ENCODE results near the gene PPM1L.

DNA sequence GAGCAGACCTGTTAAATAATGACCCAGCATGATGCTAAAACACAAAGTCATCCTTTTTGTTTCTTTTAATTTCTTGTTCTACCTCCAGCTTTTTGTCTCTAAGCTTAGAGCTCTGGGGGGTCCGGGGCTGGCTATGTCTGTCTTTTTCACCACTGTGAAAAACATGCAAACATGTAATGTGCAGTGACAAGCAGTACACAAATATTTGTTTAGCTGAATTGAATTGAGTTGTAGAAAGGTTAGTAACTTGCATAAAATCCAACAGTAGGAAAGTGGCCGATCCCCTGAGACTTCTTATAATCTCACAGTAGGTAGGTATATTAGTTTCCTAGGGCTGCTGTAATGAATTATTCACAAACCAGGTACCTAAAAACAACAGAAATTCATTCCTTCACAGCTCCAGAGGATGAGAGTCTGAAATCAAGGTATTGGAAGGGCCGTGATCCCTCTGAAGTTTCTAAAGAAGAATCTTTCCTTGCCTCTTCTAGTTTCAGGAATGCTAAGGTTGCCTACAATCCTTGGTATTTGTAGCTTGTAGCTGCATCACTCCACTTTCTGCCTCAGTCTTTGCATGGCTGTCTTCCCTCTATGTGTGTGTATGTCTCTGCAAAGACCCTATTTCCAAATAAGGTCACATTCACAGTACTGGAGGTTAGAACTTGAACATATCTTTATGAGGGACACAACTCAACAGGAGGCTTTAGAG lies 46.4 kb upstream of the PPM1L start:
- TF ChIP-seq, protein P1, sequence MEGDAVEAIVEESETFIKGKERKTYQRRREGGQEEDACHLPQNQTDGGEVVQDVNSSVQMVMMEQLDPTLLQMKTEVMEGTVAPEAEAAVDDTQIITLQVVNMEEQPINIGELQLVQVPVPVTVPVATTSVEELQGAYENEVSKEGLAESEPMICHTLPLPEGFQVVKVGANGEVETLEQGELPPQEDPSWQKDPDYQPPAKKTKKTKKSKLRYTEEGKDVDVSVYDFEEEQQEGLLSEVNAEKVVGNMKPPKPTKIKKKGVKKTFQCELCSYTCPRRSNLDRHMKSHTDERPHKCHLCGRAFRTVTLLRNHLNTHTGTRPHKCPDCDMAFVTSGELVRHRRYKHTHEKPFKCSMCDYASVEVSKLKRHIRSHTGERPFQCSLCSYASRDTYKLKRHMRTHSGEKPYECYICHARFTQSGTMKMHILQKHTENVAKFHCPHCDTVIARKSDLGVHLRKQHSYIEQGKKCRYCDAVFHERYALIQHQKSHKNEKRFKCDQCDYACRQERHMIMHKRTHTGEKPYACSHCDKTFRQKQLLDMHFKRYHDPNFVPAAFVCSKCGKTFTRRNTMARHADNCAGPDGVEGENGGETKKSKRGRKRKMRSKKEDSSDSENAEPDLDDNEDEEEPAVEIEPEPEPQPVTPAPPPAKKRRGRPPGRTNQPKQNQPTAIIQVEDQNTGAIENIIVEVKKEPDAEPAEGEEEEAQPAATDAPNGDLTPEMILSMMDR (IDR thresholded peaks at IDR 0.05; ENCODE audit: insufficient read depth, low read length), result no peak
- TF ChIP-seq, protein P2, sequence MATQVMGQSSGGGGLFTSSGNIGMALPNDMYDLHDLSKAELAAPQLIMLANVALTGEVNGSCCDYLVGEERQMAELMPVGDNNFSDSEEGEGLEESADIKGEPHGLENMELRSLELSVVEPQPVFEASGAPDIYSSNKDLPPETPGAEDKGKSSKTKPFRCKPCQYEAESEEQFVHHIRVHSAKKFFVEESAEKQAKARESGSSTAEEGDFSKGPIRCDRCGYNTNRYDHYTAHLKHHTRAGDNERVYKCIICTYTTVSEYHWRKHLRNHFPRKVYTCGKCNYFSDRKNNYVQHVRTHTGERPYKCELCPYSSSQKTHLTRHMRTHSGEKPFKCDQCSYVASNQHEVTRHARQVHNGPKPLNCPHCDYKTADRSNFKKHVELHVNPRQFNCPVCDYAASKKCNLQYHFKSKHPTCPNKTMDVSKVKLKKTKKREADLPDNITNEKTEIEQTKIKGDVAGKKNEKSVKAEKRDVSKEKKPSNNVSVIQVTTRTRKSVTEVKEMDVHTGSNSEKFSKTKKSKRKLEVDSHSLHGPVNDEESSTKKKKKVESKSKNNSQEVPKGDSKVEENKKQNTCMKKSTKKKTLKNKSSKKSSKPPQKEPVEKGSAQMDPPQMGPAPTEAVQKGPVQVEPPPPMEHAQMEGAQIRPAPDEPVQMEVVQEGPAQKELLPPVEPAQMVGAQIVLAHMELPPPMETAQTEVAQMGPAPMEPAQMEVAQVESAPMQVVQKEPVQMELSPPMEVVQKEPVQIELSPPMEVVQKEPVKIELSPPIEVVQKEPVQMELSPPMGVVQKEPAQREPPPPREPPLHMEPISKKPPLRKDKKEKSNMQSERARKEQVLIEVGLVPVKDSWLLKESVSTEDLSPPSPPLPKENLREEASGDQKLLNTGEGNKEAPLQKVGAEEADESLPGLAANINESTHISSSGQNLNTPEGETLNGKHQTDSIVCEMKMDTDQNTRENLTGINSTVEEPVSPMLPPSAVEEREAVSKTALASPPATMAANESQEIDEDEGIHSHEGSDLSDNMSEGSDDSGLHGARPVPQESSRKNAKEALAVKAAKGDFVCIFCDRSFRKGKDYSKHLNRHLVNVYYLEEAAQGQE (IDR thresholded peaks at IDR 0.05; ENCODE audit: insufficient replicate concordance, low read depth), result no peak
- TF ChIP-seq POLR2AphosphoS5 (IDR thresholded peaks at IDR 0.05; ENCODE audit: low read depth), result no peak
